LNCaP clone FGC (cell line): ENCODE data around the gene CENPW.

Experiments
- DNase-seq: peaks from one replicate; pipeline ENCODE4 v3.0.0-alpha.2; 2011; ENCODE audit warnings: low read depth
- H3K4me3 ChIP-seq: 2 replicates; pipeline ENCODE4 v1.5.1; 2011; ENCODE audit warnings: mild to moderate bottlenecking, low read depth, low read length, control low read depth
- TF ChIP-seq, protein P1 (sequence below): IDR thresholded peaks from 2 replicates; pipeline ENCODE4 v1.5.1; 2012; ENCODE audit warnings: mild to moderate bottlenecking; ENCODE audit not compliant: control insufficient read depth, insufficient read depth; ENCODE audit errors: extremely low read depth

The CENPW gene

DNA sequence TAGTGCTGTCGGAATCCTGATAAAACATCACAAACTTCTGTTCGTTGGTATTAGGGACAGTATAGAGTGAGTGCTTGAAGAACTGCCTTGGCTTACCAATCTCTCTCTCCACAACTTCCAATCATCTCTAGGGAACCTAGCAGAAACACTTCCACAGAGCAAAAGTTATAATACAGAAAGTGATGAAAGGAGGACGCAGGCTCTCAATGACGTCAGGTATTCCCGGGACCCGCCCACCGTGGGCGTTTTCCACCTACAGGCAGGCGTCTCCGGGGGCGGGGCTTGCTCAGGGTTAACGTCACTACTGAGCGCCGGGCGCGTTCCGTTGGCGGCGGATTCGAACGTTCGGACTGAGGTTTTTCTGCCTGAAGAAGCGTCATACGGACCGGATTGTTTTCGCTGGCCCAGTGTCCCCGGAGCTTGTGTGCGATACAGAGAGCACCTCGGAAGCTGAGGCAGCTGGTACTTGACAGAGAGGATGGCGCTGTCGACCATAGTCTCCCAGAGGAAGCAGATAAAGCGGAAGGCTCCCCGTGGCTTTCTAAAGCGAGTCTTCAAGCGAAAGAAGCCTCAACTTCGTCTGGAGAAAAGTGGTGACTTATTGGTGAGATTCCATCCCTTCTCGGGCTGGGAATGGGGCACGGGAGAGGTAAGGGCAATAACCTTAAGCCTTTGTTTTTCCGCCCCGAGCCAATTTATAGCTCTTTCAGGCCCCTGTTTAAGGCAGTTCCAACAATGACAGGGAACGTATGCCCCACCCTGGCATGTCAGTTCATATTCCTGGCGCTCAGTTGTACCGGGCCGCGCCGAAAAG lies at the start of gene CENPW:
TSS of gene CENPW (plus strand) at position 320 of the 814 bp plus-strand sequence. CDS start at position 479, 159 bp downstream.
- peak within 1 kb of the TSS; percentile 61 for H3K4me3 ChIP-seq
- TF ChIP-seq, protein P1, sequence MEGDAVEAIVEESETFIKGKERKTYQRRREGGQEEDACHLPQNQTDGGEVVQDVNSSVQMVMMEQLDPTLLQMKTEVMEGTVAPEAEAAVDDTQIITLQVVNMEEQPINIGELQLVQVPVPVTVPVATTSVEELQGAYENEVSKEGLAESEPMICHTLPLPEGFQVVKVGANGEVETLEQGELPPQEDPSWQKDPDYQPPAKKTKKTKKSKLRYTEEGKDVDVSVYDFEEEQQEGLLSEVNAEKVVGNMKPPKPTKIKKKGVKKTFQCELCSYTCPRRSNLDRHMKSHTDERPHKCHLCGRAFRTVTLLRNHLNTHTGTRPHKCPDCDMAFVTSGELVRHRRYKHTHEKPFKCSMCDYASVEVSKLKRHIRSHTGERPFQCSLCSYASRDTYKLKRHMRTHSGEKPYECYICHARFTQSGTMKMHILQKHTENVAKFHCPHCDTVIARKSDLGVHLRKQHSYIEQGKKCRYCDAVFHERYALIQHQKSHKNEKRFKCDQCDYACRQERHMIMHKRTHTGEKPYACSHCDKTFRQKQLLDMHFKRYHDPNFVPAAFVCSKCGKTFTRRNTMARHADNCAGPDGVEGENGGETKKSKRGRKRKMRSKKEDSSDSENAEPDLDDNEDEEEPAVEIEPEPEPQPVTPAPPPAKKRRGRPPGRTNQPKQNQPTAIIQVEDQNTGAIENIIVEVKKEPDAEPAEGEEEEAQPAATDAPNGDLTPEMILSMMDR, result no peak
- DNase-seq, result peak; percentile 54

DNA sequence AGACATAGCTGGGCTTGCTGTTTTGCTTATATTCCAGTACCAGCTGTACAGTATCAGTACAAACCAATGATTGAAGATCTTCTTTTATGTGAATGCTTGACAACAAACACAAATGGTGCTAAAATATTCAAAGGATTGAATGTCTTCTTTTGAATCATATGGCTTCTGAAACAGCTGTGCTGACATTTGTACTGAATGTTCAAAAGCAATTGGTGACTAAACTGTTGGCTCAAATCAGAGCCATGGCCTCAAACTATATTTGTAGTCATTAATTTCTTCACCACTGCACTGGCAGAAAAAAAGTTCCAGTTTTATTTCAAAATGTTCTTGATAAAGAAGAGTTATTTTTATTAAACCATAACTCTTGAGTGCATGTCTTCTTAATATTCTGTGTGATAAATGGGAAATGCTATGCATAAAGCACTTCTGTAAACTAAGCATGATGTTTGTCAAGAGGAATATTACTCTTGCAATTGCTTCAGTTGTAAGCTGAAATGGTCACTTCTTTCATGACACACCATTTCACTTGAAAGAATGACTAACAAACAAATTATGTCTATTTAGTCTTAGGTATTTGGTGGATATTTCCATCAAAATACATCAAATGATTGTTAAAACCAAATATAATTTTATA lies 45.9 kb upstream of the CENPW start:
- no peak overlapping the region for H3K4me3 ChIP-seq
- TF ChIP-seq, protein P1, result no peak
- DNase-seq, result no peak

DNA sequence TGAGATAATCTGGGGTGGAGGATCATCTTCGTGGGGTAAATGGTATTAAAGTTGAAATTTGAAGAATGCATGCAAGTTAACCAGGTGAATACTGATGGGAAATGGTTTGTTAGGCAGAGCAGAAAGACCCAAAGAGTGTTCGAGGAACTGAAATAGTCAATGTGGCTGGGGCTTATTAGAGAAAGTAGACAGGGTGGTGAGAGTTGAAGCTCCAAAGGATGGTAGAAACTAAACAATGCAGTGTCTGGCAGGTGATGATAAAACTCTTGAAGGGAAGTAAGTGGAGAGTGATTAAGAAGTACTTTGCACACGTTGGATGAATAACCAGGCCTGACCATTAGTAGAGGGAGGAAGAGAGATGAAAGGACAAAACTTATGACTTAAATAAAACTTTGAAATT lies 39.8 kb upstream of the CENPW start:
- DNase-seq, result no peak
- TF ChIP-seq, protein P1, result no peak
- H3K4me3 ChIP-seq, result no peak overlapping the region

DNA sequence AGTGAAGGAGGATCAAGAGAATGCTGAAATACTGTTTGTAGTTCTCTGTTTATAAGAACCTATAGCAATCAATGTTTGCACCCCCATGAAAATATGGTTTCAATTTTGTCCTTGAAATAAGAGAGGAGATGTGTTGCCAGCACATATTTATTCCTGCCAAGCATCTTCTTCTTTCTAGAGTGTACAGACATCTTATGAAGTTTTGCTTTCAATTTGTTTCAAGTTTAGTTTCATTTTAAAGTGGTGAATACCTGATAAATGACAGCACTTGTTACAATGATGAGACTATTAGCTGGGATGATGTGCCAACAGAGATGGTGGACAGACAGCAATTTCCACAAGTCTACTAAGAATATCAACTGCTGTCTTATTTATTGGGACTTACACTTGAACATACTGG lies 39.2 kb upstream of the CENPW start:
- DNase-seq, result no peak
- TF ChIP-seq, protein P1, result no peak
- H3K4me3 ChIP-seq, result no peak overlapping the region

DNA sequence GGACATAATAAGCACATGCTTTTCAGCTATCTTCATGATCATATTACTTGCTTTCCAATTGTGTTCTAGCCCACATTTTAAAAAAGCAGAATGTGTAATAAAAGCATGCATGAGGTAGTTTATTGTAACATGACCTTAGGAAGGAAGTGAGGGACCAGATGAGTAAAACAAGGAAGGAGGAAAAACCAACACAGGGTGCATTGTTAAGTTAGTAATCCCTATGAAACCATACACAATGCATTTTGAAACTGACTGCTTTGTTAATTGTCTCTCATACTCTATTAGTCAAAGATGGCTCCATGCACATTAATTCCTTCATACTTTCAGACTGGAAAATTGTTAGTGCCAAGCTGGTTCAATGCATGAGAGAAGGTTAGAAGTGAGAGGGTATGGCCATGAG lies 37.7 kb upstream of the CENPW start:
- H3K4me3 ChIP-seq, result no peak overlapping the region
- no peak for DNase-seq
- TF ChIP-seq, protein P1, result no peak

DNA sequence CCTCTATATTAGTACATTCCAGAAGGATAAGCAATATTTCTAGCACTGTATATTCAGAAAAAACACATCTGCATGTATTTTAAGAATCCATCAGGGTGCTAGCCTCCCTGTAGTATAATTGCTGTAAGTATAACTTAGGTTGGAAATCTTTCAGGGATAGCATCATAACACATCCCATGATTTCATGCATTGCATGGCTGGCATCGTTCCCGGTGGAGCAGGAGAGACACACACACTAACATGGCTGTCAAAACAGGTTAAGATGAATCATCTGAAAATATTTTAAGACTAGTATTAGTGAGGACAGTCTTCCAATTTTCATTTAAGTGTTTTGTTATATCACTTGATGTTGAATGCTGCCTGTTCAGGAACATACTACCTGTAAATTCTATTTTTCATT lies 32.1 kb upstream of the CENPW start:
- TF ChIP-seq, protein P1, result no peak
- no peak overlapping the region for H3K4me3 ChIP-seq
- DNase-seq, result peak; percentile 4
